CD4-positive, alpha-beta T cell treated with Interleukin-4 for 1 hour (primary cell): Measurements from ENCODE around the gene LMCD1.

Experiments
- DNase-seq, 2 donors: peaks; one replicate each; pipeline ENCODE4 v3.0.0-alpha.2; 2020 to 2022

LMCD1 gene

GRCh38 chr3:8485141-8485870 is 16.3 kb upstream of the LMCD1 start:
- no peak for DNase-seq

DNA sequence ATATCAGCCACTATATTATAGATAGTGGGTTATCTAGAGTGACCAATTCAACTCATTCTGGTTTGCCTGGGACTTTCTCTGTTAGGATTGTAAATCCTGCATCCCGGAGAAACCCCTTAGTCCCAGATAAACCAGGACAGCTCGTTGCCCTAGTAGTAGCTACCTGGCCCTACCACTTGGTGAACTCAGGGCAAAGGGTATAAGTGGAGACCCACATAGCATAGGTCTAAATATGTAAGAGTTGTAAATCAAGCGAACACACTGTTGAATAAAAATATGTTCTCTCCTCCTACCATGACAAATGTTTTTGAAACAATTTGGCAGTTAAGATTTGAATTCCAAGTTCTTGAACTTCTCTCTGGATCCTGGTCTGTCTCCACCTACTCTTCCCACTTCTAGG is 15.7 kb upstream of the LMCD1 start:
- DNase-seq = no peak

DNA sequence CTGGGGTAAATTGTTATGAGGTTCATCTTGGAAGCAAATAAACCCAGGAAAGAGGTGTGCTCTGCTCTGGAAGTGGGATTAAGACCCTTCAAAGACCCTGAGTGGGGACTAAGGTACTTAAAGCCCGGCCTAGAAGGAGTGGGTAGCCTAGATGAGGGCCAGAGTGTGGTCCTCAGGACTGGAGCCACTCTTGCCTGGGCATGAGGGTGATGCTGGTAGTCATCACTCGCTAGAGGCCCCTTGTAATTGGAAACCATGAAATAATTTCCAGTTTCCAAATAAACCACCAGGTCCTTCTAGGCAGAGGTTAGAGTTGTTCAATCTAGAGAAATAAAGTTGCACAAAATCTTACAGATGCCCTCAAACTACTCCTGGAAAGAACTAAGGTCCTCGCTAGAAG is 15.2 kb upstream of the LMCD1 start:
- no peak for DNase-seq

DNA sequence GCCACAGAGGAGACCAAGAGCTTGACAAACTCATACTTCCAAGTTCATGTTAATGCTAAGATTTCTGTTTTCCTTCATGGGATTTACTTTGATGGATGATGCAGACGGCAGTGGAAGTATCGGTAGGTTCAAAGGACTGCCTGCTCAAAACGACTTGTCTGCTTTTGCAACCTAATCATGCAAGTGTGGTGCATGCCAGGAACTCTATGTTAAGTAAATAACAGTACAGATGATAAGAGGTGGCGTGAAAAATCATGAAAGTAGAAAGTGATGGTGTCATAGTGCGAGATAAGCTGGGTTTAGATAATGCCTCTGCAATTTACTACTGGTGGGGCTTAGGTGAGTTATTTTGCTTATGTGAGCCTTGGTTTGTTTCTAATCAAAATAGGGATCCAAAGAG is 14.7 kb upstream of the LMCD1 start:
- no peak for DNase-seq

DNA sequence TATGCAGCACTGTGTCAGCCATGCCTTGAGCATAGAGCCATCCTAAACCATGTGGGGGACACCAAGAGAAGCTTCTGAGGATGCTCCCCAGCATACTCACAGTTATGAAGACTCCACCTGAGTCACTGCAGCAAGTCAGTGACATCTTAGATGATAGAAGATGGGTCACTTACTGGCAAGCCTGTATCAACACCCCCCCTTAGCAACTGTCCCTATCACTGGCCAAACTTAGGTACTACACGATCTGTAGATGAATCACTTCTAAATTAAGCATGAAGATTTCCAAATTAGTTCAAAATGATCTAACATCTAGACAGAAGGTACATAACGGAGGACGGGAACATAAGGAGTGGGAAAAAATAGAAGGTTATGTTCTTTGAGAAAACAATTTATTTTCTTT is 13.2 kb upstream of the LMCD1 start:
- DNase-seq = no peak

GRCh38 chr3:8488877-8489276 is 12.7 kb upstream of the LMCD1 start:
- no peak for DNase-seq

DNA sequence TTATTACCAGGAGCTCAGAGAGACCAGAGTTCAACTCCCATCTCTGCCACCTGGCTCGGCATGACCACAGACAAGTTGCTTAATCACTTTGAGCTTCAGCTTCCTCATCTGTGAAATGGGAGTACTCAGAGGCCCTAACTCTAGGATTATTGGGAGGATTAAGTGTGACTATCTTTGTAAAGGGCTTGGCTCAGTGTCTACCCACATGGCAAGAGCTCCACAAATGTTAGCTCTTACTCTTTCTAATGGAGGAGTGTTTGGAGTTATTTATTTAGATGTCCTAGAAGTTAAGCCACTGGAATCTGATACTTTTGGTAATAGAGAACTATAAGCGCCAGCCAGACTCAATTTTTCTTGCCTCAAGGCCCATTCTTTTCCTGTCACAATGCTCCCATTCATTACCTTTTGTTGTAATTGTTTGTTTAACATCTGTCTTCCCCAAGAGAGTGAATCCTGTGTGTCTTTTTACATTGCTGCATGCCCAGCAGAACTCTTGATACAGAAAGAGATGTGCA is 12.3 kb upstream of the LMCD1 start:
- DNase-seq = no peak

- no peak for DNase-seq
Measured at GRCh38 chr3:8490079-8490552, 11.5 kb upstream of the LMCD1 start.

DNA sequence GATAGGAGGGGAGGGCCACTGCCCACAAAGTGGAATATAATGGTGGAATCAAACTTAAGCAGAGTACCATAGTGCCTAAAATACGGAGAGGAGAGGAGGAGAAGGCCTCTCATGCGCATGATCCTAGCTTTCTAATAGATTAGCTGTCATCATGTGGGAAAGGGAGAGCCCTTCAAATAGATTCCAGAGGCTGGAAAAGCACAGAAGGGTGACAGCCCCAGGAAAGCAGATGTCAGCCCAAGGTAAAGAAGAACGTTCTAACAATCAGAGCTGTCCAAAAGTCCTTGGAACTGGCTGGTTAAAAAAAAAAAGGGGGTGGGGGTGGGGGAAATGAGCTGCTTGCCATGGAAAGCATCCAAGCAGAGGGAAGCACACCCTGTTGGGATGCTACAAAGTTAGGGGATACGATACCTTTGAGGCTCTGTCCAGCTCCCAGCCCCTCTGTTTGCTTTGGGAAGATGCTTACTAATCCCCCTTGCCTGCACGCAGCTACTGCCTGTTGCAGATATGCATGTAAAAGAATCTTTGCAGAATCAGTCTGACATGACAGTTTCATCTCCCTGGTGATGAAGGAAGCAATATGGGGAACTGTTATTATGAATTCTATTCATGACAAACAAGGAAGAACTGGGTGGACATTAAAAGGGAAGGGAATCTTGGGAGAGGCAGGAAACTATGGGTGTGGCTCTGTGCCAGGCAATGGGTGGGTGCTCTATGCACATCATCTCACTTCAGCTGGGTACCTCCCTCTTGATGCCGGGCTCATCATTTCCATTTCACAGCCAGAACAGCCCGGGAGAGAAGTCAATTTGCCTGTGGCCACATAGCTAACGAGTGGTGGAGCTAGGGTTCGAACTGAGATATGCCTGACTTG is 10.1 kb upstream of the LMCD1 start:
- no peak for DNase-seq

GRCh38 chr3:8492744-8493511 is 8.7 kb upstream of the LMCD1 start:
- no peak for DNase-seq

DNA sequence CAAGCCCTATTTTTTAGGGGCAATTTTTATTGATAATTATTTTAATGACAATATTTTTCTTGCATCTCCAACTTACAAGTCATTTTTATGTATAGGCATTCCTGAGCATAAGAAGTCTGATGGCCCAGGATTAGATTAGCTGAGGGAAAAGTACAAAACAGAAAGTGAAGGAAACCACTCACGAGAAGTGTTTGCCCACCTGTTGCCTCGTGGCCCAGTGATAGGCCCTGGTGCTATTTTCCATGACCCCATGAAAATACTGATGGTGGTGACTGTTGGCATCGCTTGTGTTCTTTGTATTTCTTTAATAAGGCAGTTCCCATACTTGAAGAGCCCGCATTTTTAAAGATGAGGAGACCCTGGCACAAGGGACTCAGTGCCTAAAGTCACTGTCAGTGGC is 7.9 kb upstream of the LMCD1 start:
- DNase-seq = no peak

DNA sequence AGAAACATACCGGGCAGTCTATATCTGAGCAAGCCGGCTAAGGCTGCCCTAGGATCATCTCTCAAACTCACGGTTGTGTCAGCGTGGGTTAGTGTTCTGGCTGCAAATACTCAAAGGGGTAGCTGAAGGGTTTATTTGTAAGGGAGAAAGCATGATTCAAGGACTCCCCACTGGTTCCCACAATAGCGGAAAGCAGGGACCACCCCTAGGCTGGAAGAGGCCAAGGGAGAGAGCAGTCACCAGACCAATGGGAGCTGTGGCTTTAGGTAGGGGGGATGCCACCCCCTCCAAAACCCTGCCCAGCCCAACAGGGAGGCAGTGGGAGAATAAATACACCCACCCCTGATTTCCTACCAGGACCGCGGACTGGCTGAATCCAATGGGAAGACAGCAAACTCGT is 7.3 kb upstream of the LMCD1 start:
- no peak for DNase-seq

- DNase-seq = no peak
Measured at GRCh38 chr3:8497582-8497981, 4.0 kb upstream of the LMCD1 start.

DNA sequence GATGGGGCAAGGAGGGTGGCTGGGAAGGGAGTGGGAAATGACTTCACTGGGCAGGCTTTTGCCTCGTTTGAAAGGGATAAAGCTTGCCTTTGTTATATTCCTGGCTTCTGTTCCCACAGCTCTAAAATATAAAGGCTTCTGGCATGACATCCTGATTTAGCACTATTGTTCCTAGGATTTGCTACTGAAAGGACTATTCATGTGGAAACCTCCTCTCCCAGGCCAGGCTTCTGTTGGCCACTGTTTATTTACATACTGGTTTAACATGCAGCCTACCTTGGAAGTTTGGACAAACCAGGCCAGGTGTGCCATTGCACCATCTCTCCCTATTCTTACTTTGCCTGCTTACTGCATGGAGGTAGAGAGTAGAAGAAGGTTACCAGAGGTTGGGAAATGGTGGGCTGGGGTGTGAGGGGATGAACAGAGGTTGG is 2.4 kb upstream of the LMCD1 start:
- no peak for DNase-seq

DNA sequence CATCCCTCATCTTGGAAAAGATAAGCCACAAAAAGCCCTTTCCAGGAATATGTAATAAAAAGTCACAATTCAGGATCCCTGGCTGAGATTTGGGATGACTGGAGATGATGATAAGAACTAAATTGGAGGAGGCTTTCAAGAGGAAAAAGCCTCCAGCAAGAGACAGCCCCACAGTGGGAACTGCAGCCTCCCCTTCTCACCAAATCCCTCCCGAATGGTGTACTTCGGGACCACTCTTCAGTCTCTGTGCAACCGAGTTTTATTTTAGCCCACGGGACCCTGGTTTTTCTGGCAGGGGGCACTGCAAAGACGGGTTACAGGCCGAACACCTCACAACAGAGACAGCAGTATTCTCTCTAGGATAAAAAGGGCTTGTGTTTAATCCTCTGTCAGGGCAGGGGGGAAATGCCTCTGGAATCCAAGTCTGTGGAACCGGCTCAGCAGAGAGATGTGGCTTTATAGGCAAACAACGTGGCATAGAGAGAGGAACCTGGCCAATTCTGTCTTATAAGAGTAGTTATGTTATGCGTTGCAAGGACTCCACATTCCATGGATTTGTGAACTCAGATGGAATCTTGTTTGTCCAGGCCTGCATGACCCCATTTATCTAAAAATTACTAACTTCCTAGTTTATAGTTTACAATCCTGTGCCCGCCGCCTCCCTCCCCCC is 1.2 kb upstream of the LMCD1 start:
- DNase-seq = no peak

DNA sequence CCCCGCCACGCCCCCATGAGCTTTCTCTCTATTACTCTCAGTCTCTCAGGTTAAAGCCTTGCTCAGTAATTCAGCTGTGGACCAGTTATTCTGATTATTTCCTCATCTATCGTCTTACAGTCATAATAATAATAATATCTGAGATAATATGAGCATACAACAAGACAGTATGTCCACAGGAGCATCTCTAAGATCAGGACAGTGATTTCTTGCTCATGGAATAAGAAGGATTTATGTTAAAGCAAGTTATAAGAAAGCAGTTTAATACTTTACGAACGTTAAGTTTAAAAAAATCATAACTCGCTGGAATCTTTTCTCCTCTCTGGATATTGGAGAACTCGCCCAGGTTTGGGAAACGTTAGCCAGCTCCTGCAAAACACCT is 643 bp upstream of the LMCD1 start:
- DNase-seq = no peak

- DNase-seq = no peak
Measured at GRCh38 chr3:8503461-8503860, 1.8 kb downstream of the LMCD1 start.

- no peak for DNase-seq
Measured at GRCh38 chr3:8503871-8504610, 2.4 kb downstream of the LMCD1 start.

DNA sequence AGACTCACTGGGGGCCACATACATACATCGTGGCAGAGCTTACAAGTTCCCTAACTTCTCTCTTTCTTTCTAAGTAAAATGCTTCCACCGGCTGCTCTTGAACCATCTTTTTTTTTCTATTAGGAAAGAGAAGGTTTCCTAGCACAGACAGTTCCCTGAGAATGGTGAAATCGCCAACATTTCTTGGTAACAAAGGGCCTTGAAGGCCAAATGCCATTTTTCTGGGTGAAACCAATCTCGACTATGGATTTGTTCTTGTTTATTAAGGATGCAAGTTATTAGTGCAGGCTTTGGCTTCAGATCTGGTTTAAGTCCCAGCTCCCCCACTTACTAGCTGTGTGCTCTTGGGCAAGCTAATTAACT is 3.0 kb downstream of the LMCD1 start:
- DNase-seq = no peak

- no peak for DNase-seq
Measured at GRCh38 chr3:8505621-8506020, 4.0 kb downstream of the LMCD1 start.

DNA sequence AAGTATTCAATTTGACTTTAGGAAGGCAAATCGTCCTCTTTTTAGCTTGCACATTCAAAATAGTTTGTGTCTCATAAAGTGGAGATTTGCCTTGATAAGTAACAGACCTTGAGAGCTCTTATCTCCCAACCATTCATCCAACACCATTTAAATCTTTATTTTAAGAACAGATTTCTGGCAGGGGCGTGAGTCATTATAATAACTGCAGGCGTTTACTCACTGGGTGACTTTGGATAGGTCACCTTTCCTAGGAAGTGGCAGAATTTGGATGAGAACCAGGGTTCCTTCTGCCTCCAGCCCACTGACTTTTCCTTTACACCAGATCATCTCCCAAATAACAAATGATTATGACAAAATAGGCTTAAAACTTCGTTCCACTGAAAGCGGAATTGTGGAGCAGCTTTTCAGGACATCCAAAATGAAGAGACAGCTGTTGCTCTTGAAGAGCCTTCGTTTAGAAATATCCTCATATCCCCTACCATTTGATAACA is 5.0 kb downstream of the LMCD1 start:
- no peak for DNase-seq

DNA sequence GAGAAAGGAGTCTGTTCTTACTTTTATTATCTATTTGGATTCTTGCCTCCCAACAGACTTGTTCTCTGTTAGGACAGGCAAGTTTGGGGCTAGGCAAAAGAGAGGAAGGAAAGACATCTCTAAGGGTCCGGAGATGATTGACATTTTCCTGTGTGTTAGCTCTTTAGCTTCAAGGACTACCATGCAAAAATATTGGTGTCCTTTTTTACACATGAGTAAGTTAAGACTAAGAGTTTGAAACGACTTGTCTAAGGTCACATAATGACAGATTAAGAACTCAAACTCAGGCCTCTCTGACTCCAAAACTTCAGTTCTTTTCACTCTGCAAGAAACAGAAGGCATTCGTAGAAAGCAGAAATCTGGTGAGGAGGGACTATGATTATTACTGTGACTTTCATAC is 5.9 kb downstream of the LMCD1 start:
- DNase-seq = no peak
